ENCODE measurements around the gene PXDC1.

The PXDC1 gene

GRCh38 chr6:3795836-3796718 is 44.6 kb upstream of the PXDC1 start:
- DNase-seq (ENCODE audit: low read depth), result no peak

DNA sequence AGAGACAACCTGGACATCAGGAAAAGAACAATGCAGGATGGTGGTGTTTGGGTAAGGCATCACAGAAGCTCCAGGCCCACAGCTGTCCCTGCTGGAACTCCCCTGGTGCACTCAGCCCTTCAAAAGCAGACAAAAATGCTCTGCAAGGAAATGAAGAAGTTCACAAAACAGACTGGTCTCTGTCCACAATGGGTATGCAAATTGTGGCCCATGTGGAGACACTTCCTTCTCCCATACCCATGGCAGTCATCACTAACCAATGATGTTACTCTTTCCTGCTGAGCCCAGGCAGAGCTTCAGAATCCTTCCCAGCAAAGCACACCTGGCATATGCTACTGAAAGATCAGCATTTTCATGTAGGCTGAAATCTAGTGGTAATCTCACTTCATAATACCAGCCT is 42.6 kb upstream of the PXDC1 start:
- H3K4me3 ChIP-seq (ENCODE audit: low read depth, low read length), result no peak overlapping the region
- no peak for TF ChIP-seq CTCF (IDR thresholded peaks at IDR 0.05; ENCODE audit: insufficient read depth, low read depth, low read length, missing control alignments)
- peak; percentile 74 for DNase-seq (ENCODE audit: low read depth)

More at GRCh38 chr6:3795836-3796718, 44.6 kb upstream of the PXDC1 start:
- H3K4me3 ChIP-seq (ENCODE audit: low read depth, low read length), result no peak overlapping the region
- TF ChIP-seq CTCF (IDR thresholded peaks at IDR 0.05; ENCODE audit: insufficient read depth, low read depth, low read length, missing control alignments), result no peak

GRCh38 chr6:3793545-3793944 is 42.0 kb upstream of the PXDC1 start:
- no peak overlapping the region for H3K4me3 ChIP-seq (ENCODE audit: low read depth, low read length)
- peak; percentile 36 for DNase-seq (ENCODE audit: low read depth)
- TF ChIP-seq CTCF (IDR thresholded peaks at IDR 0.05; ENCODE audit: insufficient read depth, low read depth, low read length, missing control alignments), result no peak

DNA sequence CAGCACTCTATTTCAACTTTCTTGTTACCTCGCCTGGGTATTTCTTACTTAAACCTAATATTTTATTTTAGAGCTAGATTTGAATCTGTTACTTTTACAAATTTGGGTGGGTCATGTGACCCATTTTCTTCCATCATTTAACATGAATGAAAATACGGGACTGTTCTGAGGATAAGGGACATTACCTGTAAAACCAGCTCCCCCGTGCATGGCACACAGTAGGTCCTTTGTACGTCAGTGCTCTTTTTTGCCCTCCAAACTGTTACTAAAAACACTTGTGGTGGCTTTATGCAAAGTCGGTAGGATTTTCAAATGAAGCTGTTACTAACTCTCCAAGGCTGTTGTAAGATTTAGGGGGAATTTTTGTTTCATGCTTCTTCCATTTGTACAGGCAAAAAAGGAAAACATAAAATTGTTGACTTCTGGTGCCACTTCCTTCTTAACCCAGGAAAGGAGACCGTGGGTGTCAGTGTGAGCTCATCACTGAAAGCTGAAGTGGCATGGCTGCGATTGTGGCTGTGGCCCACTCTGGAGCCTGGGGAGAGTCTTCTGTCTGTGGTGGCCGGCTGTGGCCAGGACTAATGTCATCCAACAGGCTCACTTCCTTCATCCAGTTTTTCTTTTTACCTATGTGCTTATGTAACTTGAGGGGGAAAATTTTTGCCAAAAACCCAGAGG is 40.2 kb upstream of the PXDC1 start:
- no peak overlapping the region for H3K4me3 ChIP-seq (ENCODE audit: low read depth, low read length)
- peak; percentile 38 for DNase-seq (ENCODE audit: low read depth)
- TF ChIP-seq CTCF (IDR thresholded peaks at IDR 0.05; ENCODE audit: insufficient read depth, low read depth, low read length, missing control alignments), result no peak

DNA sequence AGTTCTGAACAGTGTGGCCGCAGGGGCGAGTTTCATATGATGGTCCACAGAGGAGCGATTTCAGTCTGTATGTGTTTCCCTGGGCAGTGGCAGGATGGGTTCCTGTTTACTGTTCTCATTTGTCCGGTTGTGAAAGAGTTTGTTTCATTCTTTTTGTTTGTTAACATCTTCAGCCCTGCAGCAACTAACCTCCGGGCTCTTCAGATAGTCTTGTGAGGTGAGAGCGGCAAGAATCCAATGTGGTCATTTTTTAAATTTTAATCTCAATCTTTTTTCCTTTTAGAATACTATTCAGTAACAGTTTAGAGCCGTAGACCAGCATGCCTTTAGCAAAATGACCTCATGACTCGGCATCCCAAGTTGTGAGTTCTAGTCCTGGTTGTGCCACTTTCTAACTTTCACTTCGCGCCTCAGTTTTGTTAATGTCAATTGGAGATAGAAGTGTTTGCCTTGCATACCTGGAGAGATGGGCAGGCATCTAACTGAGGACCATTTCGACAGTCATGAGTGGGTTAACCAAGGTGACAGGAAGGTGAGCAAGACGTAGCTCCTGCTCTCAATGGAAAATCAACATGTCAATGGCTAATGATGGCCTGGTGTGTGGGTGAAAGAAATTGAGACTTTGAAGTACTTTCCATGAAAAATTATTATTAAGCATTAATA is 38.5 kb upstream of the PXDC1 start:
- H3K4me3 ChIP-seq (ENCODE audit: low read depth, low read length), result no peak overlapping the region
- DNase-seq (ENCODE audit: low read depth), result no peak
- no peak for TF ChIP-seq CTCF (IDR thresholded peaks at IDR 0.05; ENCODE audit: insufficient read depth, low read depth, low read length, missing control alignments)

GRCh38 chr6:3789018-3789895 is 37.7 kb upstream of the PXDC1 start:
- no peak for DNase-seq (ENCODE audit: low read depth)
- TF ChIP-seq CTCF (IDR thresholded peaks at IDR 0.05; ENCODE audit: insufficient read depth, low read depth, low read length, missing control alignments), result no peak
- H3K4me3 ChIP-seq (ENCODE audit: low read depth, low read length), result no peak overlapping the region
